NCI-H526 (cell line): ENCODE measurements around the gene TCF7L2.

Experiments
- DNase-seq, 2 experiments: peaks; one replicate each; lab custom pipeline; 2025; lab: John Stamatoyannopoulos, UW

Gene TCF7L2

GRCh38 chr10:113125612-113126011 is 175.6 kb downstream of the TCF7L2 start:
- no peak for DNase-seq

- peak; percentile 1 to 81 for DNase-seq
These were observed 176.5 kb downstream of the TCF7L2 start for GRCh38 chr10:113126229-113127201.

GRCh38 chr10:113127261-113127900 is 177.3 kb downstream of the TCF7L2 start:
- no peak for DNase-seq

- no peak for DNase-seq
These were observed 177.8 kb downstream of the TCF7L2 start for GRCh38 chr10:113127901-113128283.

DNA sequence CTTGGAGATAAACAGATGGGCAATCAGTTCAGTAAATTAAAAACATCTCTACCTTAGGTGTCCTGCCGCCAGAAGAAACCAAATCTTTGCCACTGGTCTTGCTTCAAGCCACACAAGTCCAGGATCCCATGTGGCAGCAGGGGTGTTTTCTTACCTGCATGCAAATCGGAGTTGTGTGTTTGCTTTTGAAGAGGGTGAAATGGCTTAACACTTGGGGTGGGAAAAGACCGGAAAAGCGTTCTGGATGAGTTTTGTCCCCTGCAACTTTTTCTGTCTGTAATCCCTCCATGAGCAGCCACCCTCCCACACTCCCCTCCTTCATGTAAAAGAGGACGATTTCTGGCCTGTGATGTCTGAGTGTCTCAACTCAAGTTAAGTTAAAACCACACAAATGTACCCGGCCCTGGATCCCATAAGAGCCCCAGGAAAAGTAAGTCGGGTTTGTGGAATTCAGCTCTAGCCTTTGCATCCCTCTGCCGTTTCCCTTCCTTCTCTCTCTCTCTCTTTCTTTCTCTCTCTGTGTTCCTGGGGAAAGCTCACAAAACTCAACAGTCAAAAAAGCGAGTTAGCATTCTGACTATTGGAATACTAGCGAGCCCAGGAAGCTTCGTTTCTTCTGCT is 178.5 kb downstream of the TCF7L2 start:
- DNase-seq = peak; percentile 20 to 41

DNA sequence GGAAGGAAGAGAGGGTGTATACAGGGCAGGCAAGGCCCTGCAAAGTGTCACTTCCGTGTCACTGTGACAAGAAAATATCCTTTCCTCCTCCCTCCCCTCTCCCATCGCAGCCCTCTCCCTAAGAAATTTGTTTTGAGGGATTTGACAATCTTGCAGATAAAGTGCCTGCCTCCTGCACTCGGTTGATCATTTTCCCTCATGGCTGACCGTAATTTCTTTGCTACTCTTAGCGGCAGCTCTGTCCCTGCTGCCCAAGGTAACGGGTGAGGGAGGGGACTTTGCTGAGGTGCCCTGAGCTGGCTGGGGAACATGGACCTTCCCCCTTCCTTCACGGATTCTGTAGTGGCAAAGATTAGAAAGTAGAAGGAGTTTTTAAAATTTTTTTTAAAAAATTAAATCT is 179.1 kb downstream of the TCF7L2 start:
- DNase-seq = no peak

DNA sequence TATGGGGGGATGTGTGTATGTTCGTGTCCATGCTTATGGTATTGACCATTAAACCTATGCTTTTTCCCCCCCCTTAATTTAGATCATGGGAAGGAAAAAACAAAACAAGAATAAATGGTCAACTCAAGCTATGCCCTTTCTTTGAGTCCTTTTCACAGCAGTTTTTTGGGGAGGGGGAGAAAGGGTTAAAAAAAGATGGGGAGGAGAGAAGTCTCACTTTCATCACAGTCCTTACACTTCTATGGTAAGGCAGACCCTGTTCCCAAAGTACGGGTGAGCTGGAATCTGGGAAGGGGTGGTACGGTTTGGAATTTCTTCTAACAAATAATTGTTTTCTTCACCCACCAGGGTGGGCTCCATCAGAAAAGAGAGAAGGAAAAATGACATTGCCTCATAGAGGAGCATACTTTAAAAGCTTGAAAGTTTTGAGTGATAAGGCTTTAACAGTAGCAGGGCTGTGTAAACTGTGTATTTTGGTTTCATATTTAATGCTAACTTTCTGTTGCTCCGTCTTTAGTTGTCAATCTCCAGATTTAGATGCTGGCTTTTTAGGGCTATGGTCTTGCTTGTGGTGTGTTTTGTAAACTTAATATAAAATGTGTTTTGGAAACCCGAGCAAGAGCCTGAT is 180.1 kb downstream of the TCF7L2 start:
- no peak for DNase-seq

- DNase-seq = no peak
These were observed 181.7 kb downstream of the TCF7L2 start for GRCh38 chr10:113131613-113132261.

GRCh38 chr10:113132591-113133121 is 182.6 kb downstream of the TCF7L2 start:
- DNase-seq = no peak

GRCh38 chr10:113133497-113134115 is 183.6 kb downstream of the TCF7L2 start:
- DNase-seq = peak; percentile 13 to 34

DNA sequence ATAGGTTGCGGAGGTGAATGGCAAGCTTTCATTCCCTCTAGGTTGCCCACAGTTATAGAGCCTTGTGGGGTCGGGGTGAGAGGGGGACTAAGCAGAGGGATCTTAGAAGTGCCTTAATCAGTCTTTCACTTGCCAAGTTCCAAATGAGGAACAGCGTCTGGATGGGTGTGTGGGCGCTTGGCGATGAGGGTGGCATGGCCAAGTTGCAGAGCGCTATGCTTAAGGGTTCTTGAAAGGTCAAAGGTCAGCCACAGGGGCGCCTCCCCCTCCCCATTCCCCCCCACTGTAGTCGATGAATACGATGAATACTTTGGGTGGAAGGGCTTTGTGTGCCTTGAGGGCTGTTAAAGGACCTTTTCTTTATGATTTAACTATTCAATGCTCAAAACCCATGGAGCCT is 185.0 kb downstream of the TCF7L2 start:
- no peak for DNase-seq

DNA sequence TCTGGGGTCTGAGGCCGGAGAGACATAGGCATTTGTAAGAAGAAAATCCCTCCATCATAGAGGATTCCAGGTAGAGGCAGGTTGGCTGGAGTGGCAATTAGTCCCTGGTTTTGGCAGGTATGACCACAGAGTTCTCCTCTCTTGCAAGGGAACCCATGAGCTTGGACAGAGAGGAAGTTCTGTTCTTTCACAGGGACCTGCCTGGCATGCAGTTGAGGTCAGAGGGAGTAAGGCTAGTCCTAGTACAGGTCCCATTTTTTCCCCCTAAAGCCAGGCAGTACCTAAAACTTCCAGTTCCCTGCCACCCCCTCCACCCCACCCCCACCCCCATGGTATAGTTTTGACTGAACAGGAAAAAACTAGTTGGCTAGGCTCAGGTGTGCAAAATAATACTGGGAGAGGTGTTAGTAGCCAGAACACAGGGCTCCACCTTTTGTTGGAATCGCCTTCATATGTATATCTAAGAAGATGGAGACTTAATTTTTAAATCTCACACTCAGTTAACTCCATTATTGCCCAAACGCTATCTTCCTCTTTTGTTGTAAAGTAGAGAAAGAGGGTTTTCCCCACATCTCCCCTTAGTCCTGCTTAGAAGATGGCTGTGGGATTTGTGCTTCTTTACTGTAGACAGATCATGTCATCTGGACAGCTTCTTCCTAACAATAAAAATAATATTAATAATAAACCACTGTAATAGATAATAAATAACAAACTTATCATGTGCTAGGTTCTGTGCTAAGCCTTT is 188.1 kb downstream of the TCF7L2 start:
- no peak for DNase-seq

DNA sequence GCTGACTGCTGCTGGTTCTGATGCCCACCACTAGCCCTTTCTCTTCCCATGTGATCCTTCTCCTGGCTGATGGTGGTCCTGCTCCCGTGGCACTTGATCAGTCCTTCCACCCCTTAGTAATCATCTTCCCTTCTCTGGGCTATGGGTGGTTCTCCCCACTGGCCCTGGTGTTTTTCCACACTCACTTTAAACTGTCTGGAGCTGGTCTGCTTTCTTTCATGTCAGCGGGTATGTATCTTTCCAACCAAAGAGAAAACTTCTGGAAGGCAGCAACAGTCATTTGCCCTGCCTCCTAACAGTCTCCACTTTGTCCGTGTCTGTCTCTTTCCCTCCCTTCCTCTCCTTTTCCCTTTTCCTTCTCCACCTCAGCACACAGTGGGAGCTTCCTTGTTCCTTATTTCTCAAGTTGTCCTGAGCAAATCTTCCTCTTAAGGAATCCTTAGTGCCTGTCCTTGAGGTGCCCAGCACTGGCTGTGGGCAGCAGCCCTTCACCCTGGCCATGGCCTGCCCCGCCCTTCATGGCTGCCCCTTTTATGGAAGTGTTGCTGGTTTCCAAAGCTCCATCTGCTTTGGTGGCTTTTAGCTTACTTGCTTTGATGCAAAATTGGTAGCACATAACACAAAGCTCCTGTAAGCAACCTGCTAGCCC is 189.0 kb downstream of the TCF7L2 start:
- DNase-seq = no peak

DNA sequence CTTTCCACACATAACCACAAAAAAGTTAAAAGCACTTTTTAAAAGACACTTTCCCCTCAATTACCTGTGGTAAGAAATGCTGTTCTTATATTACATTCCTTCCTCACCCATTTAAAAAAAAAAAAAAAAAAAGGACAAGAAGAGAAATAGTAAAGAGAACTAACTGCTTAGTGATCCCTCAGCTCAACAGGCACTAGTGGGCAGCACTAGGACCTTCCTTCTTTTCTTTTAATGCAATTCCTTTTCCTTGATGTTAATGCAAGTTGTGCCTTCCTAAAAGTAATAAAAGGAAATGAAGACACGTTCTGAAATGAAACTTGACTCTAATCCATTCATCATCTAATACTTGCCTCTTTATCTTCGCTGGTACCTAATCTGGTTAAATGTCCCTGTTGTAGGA is 189.7 kb downstream of the TCF7L2 start:
- DNase-seq = no peak

GRCh38 chr10:113140143-113141011 is 190.3 kb downstream of the TCF7L2 start:
- DNase-seq = no peak

GRCh38 chr10:113142601-113143362 is 192.7 kb downstream of the TCF7L2 start:
- peak; percentile 31 to 53 for DNase-seq

DNA sequence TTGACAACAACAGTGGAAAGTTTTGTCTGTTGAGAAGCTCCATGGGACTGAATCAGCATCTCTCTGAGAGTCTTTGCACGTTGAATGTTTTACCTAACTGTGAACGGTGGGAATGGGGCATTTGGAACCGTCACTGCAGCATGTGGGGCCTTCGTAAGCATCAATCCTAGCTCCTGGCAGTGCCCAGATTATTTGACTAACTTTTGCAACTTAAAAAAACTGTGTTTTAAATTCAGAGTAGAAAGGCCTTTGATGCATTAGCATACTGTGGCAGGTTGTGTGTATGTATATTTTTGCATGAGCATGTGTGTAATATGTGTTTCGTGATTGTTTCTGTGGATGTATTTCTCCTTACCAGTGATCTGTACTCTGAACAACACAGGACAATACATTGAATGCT is 194.5 kb downstream of the TCF7L2 start:
- no peak for DNase-seq
